Nephron progenitor cell (in vitro differentiated cells): ENCODE results near the gene HS3ST5.

Experiments used
- DNase-seq: peaks from one replicate; pipeline ENCODE4 v3.0.0; 2021
- H3K27ac Mint-ChIP-seq: 2 replicates; pipeline ENCODE4 v1.8.0; 2021; ENCODE audit warnings: mild to moderate bottlenecking, moderate library complexity, mixed read lengths
- H3K27me3 Mint-ChIP-seq: 2 replicates; pipeline ENCODE4 v1.8.0; 2021; ENCODE audit warnings: mild to moderate bottlenecking, low read depth, mixed read lengths; ENCODE audit not compliant: poor library complexity
- H3K36me3 Mint-ChIP-seq: 2 replicates; pipeline ENCODE4 v1.8.0; 2021; ENCODE audit warnings: low read depth, mixed read lengths
- H3K4me1 Mint-ChIP-seq: 2 replicates; pipeline ENCODE4 v1.8.0; 2021; ENCODE audit warnings: mixed read lengths
- H3K4me3 Mint-ChIP-seq: 2 replicates; pipeline ENCODE4 v1.8.0; 2021; ENCODE audit warnings: mild to moderate bottlenecking, moderate library complexity, mixed read lengths
- H3K9me3 Mint-ChIP-seq: 2 replicates; pipeline ENCODE4 v1.8.0; 2021; ENCODE audit warnings: mild to moderate bottlenecking, moderate library complexity, mixed read lengths
- TF ChIP-seq, protein P1 (sequence below): fragments of 200-600 bp; sonication (generic); IDR thresholded peaks from 2 replicates; pipeline ENCODE4 v1.5.0; 2021; ENCODE audit warnings: antibody characterized with exemption

Gene HS3ST5

DNA sequence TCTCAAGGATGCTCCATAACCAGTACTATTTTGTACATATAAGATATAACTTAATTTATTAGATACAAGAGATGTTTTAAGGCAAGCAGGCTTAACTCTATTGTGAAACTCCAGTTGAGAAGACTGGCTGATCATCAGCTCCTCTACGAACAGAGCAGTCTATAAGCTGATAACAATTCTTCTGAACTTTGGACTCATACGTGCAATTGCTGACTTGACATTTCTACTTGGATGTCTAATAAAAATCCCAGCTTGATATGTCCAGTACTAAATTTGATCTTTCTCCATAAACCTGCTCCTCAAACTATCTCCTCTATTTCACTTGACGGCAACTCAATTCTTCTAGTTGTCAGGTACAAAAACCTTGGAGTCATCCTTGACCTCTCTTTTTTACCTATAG lies 141.9 kb downstream of the HS3ST5 start:
- TF ChIP-seq, protein P1, sequence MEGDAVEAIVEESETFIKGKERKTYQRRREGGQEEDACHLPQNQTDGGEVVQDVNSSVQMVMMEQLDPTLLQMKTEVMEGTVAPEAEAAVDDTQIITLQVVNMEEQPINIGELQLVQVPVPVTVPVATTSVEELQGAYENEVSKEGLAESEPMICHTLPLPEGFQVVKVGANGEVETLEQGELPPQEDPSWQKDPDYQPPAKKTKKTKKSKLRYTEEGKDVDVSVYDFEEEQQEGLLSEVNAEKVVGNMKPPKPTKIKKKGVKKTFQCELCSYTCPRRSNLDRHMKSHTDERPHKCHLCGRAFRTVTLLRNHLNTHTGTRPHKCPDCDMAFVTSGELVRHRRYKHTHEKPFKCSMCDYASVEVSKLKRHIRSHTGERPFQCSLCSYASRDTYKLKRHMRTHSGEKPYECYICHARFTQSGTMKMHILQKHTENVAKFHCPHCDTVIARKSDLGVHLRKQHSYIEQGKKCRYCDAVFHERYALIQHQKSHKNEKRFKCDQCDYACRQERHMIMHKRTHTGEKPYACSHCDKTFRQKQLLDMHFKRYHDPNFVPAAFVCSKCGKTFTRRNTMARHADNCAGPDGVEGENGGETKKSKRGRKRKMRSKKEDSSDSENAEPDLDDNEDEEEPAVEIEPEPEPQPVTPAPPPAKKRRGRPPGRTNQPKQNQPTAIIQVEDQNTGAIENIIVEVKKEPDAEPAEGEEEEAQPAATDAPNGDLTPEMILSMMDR: no peak
- DNase-seq: no peak
- Mint-ChIP-seq H3K36me3 (no peaks in the 10 kb centered on the region), H3K4me3 (no peak overlapping the region), H3K27me3 (no peaks in the 10 kb centered on the region), H3K4me1 (no peaks in the 10 kb centered on the region), H3K27ac (no peak overlapping the region), H3K9me3 (peaks cover 2% of the 10 kb centered on the region)

- H3K27ac Mint-ChIP-seq: no peak overlapping the region
Measured at GRCh38 chr6:114195631-114196403, 147.0 kb downstream of the HS3ST5 start.

DNA sequence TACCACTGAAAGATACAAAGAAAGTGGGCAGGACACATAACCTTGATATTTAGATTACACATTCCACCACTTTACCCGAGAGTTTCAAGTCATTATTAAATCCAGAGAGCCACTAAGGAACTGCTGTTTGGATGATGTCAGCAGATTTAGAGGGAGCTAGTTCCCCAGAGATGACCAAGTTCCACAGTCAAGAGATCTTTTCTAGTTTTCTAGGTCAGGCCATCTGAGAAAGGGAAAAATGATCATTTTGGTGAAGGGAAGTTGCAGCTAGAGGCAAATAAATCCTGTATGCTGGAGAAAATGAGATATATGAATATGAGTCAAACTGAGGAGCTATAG lies 147.8 kb downstream of the HS3ST5 start:
- DNase-seq: no peak
- Mint-ChIP-seq H3K27ac (no peak overlapping the region), H3K4me1 (peaks cover 4% of the 10 kb centered on the region), H3K36me3 (no peaks in the 10 kb centered on the region), H3K4me3 (no peak overlapping the region), H3K27me3 (no peaks in the 10 kb centered on the region), H3K9me3 (no peaks in the 10 kb centered on the region)
- TF ChIP-seq, protein P1: no peak

More at GRCh38 chr6:114195631-114196403, 147.0 kb downstream of the HS3ST5 start:
- Mint-ChIP-seq H3K4me1 (no peaks in the 10 kb centered on the region), H3K36me3 (no peaks in the 10 kb centered on the region), H3K27me3 (no peaks in the 10 kb centered on the region), H3K4me3 (no peak overlapping the region), H3K9me3 (no peaks in the 10 kb centered on the region)
- DNase-seq: no peak
- TF ChIP-seq, protein P1: no peak

DNA sequence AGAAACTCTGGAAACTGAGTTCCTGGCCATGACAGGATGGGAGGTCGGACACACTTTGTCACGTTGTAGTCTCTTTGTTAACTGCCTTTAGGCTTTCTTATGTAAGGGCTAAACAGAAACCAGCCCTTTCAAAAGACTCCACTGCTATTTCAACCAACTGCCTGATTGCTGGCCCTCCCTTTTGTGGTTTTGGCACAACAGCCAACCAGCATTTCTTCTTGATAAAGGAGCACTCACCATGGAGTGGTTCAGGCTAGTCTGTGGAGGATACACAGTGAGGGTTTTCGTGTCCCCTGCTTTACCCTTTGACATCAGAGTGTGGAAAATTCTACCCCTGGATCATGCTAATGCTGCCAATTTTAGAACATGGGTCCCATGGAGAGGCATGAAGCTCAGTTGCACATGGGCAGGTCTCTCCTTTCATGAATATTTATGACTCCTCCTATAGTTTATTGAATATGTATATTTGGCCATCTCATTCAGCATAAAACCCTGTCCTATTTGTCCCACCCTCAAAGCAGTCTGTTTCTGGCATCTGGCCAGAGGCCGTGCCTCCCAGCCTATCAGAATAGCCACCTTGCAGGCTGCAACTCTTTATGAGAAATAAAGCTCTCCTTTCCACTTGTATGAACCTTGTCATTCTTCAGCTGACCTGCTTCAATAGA lies 148.3 kb downstream of the HS3ST5 start:
- DNase-seq: no peak
- H3K36me3 Mint-ChIP-seq: no peaks in the 10 kb centered on the region
- H3K27ac Mint-ChIP-seq: no peak overlapping the region
- H3K9me3 Mint-ChIP-seq: no peaks in the 10 kb centered on the region
- H3K4me1 Mint-ChIP-seq: peaks cover 7% of the 10 kb centered on the region
- TF ChIP-seq, protein P1: no peak
- no peak overlapping the region for H3K4me3 Mint-ChIP-seq
- H3K27me3 Mint-ChIP-seq: no peaks in the 10 kb centered on the region

DNA sequence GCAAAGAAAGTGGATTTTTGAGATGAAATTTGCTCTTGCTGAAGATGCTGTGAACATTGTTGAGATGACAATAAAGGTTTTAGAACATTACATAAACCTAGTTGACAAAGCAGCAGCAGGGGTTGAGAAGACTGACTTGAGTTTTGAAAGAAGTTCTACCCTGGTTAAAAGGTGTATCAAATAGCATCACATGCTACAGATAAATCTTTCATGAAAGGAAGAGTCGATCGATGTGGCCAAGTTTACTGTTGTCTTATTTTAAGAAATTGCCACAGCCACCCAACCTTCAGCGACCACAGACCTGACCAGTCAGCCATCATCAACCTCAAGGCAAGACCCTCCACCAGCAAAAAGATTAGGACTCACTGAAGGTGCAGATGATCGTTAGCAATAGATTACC lies 155.3 kb downstream of the HS3ST5 start:
- H3K4me3 Mint-ChIP-seq: no peak overlapping the region
- no peaks in the 10 kb centered on the region for H3K36me3 Mint-ChIP-seq
- no peaks in the 10 kb centered on the region for H3K9me3 Mint-ChIP-seq
- DNase-seq: no peak
- TF ChIP-seq, protein P1: no peak
- H3K27me3 Mint-ChIP-seq: no peaks in the 10 kb centered on the region
- H3K27ac Mint-ChIP-seq: no peak overlapping the region
- H3K4me1 Mint-ChIP-seq: peaks cover 7% of the 10 kb centered on the region

DNA sequence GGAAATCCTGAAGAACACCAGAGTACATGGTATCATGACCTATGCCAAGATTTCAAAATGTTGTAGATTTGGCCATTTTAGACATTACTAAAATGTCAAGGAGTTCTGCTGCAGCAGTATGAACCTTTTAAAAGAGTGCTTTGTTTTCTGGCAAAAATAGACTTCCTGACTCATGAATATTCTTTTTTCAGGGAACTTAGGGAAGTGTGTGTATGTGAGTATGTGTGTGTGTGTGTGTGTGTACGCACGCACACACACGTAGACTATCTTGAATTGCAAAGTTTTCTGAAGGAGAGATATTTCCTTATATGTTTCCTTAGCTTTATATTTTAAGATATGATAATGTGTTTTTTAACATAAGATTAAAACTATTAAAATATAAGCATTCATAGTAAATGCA lies 161.2 kb downstream of the HS3ST5 start:
- H3K9me3 Mint-ChIP-seq: no peaks in the 10 kb centered on the region
- TF ChIP-seq, protein P1: no peak
- H3K4me3 Mint-ChIP-seq: no peak overlapping the region
- H3K4me1 Mint-ChIP-seq: no peaks in the 10 kb centered on the region
- H3K36me3 Mint-ChIP-seq: no peaks in the 10 kb centered on the region
- no peak overlapping the region for H3K27ac Mint-ChIP-seq
- H3K27me3 Mint-ChIP-seq: peaks cover 3% of the 10 kb centered on the region
- DNase-seq: no peak
